GM23248 (cell line): ENCODE measurements around the gene ITPKC.

Experiments
- EZH2 ChIP-seq: fragments of 200-600 bp; sonication (generic); IDR thresholded peaks from 2 replicates; pipeline ENCODE4 v1.6.1; 2018; ENCODE audit warnings: antibody characterized with exemption, mild to moderate bottlenecking; ENCODE audit not compliant: insufficient read depth, poor library complexity, severe bottlenecking
- EZH2phosphoT487 ChIP-seq: fragments of 200-600 bp; sonication (generic); IDR thresholded peaks from 2 replicates; pipeline ENCODE4 v1.6.1; 2018; ENCODE audit warnings: antibody characterized with exemption, moderate library complexity, mild to moderate bottlenecking, low read depth; ENCODE audit not compliant: insufficient read depth

GRCh38 chr19:40690693-40691420 lies 26.1 kb upstream of the ITPKC start:
- no peak for TF ChIP-seq EZH2
- no peak for TF ChIP-seq EZH2phosphoT487
